SU-DHL-6 (cell line): Measurements from ENCODE around the gene C13orf46.

Experiments
- EZH2phosphoT487 ChIP-seq: fragments of 200-600 bp; sonication (generic), shearing (Covaris generic); conservative IDR thresholded peaks from 2 replicates; pipeline ENCODE4 v1.6.1; 2018; ENCODE audit warnings: mild to moderate bottlenecking, antibody characterized with exemption, low read length, moderate library complexity, mixed read lengths
- TF ChIP-seq, protein P1 (sequence below): fragments of 200-600 bp; sonication (generic); IDR thresholded peaks from one replicate; pipeline ENCODE4 v1.5.1; 2017; ENCODE audit warnings: antibody characterized with exemption, mild to moderate bottlenecking, low read length, moderate library complexity; ENCODE audit not compliant: insufficient read depth, poor library complexity, severe bottlenecking

DNA sequence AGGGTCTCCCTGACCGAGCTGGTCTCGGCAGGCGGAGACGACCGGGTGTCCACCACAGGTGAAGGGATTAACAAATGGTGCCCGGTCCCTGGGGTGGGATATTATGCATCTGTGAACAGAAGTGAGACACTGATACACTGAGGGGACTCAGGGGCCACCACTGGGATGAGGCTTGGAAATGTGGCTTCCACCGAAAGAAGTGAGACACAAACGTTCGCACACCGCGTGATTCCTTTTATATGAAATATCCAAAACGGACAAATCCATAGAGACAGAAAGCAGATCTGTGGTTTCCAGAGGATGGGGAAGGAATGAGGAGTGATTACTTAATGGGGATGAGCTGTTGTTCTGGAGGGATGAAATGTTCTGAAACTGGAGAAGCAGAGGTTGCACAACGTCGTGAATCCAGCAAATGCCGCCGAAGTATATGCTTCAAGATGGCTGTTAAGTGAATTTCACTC, 47.5 kb downstream of the C13orf46 start:
- TF ChIP-seq, protein P1, sequence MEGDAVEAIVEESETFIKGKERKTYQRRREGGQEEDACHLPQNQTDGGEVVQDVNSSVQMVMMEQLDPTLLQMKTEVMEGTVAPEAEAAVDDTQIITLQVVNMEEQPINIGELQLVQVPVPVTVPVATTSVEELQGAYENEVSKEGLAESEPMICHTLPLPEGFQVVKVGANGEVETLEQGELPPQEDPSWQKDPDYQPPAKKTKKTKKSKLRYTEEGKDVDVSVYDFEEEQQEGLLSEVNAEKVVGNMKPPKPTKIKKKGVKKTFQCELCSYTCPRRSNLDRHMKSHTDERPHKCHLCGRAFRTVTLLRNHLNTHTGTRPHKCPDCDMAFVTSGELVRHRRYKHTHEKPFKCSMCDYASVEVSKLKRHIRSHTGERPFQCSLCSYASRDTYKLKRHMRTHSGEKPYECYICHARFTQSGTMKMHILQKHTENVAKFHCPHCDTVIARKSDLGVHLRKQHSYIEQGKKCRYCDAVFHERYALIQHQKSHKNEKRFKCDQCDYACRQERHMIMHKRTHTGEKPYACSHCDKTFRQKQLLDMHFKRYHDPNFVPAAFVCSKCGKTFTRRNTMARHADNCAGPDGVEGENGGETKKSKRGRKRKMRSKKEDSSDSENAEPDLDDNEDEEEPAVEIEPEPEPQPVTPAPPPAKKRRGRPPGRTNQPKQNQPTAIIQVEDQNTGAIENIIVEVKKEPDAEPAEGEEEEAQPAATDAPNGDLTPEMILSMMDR: no peak
- no peak for TF ChIP-seq EZH2phosphoT487
